GM21360 (cell line): ENCODE results near the gene RNF115.
A peak's percentile ranks its signal among the peaks of the same experiment; 100 is the strongest.
"Not testable (repeated sequence)": the region's sequence is repeated elsewhere in the genome, so short reads cannot be mapped to it uniquely, and the experiment has no call there.

ENCODE experiments used
- ATAC-seq: cut with Tn5 transposase; IDR thresholded peaks from one replicate; pipeline ENCODE4 v1.9.1; 2021; ENCODE audit warnings: mild to moderate bottlenecking, moderate library complexity; ENCODE audit not compliant: unreplicated experiment

RNF115 gene

DNA sequence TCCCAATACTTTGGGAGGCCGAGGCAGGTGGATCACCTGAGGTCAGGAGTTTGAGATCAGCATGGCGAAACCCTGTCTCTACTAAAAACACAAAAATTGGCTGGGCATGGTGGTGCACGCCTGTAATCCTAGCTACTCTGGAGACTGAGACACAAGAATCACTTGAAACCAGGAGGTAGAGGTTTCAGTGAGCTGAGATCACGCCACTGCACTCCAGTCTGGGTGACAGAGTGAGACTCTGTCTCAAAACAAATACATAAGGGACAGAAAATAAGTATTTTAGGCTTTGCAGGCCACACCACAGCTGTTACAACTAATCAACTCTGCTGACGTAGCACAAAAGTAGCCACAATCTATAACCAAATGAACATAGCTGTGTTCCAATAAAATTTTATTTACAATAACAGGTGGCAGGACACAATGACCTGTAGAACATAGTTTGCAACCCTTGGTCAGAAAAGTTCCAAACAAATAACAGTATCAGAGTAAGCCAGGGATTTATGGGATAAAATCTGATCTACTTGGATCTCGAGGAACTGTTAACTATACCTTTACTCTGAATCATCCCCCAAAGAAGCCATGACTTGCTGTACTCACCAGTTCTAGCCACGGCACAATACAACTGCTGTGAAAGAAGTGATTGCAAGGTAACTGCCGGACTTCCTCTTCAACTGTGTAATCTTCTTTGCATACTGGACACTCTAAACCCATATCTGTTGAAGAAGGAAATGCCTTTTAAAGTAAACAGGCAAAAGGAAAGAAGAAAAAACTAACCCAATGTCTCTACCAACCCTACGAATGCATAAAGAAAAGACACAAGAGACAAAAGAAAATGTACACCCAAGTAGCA, 76.3 kb downstream of the RNF115 start:
- no peak for ATAC-seq

GRCh38 chr1:145740269-145740668, 83.6 kb downstream of the RNF115 start:
- no peak for ATAC-seq

DNA sequence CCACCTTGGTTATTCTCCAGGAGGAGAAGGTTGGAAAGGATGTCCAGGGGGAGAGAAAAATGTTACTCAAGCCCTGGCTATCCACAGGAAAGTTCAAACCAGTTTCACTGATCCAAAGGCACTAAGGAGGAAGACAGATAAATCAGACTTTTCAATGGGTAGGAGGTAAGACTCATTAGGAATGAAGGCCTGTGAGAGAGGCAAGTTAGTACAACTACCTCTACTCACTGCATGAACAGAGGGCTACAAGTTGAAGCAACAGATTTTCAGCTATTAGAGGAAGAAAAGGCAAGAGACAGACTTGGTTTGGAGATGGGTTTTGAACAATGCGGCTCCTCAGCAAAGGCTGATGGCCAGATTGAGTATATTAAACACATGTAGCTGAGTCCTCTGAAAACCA, 87.7 kb downstream of the RNF115 start:
- ATAC-seq, result no peak

GRCh38 chr1:145730900-145731299, 93.0 kb downstream of the RNF115 start:
- ATAC-seq, result no peak

- ATAC-seq, result no peak
Observed at GRCh38 chr1:145730467-145730866, 93.4 kb downstream of the RNF115 start.

- ATAC-seq, result no peak
Observed at GRCh38 chr1:145729666-145730436, 94.0 kb downstream of the RNF115 start.

GRCh38 chr1:145729196-145729595, 94.7 kb downstream of the RNF115 start:
- no peak for ATAC-seq

GRCh38 chr1:145726193-145726592, 97.7 kb downstream of the RNF115 start:
- ATAC-seq, result not testable (repeated sequence)

GRCh38 chr1:145720878-145721671, 102.8 kb downstream of the RNF115 start:
- peak; percentile 64 for ATAC-seq

GRCh38 chr1:145720556-145720877, 103.4 kb downstream of the RNF115 start:
- ATAC-seq, result no peak

DNA sequence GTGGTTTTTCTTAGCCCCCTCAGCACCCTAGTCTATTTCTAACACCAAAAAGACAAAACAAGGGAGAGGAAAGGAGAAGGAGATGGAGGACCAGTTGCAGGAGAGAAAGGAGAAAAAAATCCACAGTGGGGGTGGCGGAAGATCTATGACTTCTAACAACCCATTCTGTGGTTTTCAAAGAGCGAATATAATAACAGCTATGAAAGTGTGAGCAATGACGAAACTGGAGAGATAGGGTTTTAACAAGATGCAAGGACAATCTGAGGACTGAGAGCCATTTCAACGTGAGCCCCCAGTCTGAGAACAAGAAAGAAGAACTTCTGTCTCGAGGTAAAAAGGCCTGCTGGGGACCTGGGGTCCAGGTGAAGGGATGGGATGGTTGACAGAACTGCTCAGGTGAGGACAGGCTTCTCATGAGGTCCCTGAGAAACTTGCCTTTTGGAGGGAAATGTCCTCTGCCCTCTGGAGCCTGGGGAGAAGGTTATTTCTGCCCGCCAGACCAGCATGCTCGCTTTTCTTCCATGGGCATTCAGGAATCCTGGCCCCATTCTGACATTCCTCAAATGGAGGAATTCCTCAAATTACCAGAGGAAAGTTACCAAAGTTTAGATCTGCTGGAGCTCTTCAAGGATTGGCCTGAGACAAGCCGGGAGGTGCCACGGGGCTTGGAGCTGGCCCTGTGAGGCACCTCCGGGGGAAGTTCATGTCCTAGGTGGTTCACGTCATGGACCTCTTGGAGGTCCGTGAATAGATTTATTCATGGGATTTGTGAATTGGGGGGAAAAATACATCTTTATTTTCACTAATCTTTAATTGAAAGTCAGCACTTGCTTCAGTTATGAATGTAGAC, 104.4 kb downstream of the RNF115 start, which contains the start of gene CD160:
Gene CD160 (plus strand): TSS at position 270 of the 850 bp plus-strand sequence. CDS start 8,829 bp downstream, outside the sequence.
- ATAC-seq, result no peak

- not testable (repeated sequence) for ATAC-seq
Observed at GRCh38 chr1:145718465-145718864, 105.4 kb downstream of the RNF115 start.

- ATAC-seq, result no peak
Observed at GRCh38 chr1:145717833-145718232, 106.1 kb downstream of the RNF115 start.

DNA sequence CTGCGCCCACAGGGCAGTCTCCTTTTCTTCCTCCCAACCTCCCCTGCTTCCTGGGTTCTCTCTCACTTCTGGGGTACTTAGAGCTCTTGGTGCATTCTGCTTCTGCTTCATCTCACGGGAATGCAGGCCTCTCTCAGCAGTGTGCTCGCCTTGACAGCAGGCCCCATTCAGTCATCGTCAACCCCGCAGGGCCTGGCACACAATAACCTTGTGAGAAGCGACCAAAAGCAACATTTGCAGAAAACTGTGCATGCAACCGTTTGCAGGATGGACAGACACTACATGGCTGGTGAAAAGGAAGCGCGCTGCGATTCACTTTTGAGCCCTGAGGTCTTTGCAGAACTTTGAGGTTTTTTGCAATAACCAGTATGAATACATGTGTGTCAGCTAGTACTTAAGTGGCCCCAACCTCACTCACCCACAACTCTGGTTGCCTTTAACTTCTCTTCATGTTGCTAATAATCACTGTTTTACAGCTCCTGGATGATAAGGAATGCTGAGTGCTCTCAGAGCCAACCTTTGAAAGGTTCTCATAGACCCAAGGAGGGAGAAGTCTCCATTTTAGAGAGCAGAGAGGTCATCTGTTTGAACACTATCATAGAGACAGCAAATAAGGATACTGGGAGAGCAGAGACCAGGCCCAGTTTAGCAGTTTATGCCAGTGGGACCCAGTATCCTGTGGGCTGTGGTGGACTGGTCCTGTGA, 107.1 kb downstream of the RNF115 start:
- no peak for ATAC-seq

GRCh38 chr1:145714524-145715111, 109.3 kb downstream of the RNF115 start:
- no peak for ATAC-seq

GRCh38 chr1:145711213-145711651, 112.7 kb downstream of the RNF115 start:
- no peak for ATAC-seq

- no peak for ATAC-seq
Observed at GRCh38 chr1:145710291-145711027, 113.4 kb downstream of the RNF115 start.

GRCh38 chr1:145708063-145708462, 115.8 kb downstream of the RNF115 start:
- ATAC-seq, result no peak
